HG02938 (cell line): ENCODE data around the gene MORN3.

Source experiments
- ATAC-seq: cut with Tn5 transposase; IDR thresholded peaks from one replicate; pipeline ENCODE4 v1.9.1; 2021; ENCODE audit warnings: mild to moderate bottlenecking, moderate library complexity; ENCODE audit not compliant: unreplicated experiment

Gene MORN3

DNA sequence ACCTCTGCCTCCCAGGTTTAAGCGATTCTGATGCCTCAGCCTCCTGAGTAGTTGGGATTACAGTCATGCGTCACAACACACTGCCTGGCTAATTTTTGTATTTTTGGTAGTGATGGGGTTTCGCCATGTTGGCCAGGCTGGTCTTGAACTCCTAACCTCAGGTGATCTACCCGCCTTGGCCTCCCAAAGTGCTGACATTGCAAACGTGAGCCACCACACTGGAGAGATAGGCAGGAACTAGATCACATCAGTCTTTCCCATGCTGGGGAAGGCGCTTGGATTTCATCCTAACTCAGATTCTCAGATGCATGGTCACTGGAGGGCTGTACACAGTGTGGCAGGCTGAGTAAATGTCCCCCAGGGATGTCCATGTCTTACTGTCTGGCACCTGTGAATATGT, 61.2 kb downstream of the MORN3 start:
- ATAC-seq: no peak

DNA sequence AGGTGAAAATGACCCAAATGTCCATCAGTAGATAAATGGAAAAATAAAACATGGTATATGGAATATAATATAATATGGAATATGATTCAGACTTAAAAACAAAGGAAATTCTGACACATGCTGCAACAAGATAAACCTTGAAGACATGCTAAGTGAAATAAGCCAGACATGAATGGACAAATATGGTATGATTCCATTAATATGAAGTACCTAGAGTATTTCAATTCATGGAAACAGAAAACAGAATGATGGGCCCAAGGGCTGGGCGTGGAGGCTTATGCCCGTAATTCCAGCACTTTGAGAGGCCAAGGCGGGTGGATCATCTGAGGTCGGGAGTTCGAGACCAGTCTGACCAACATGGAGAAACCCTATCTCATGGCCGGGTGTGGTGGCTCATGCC, 65.9 kb downstream of the MORN3 start:
- ATAC-seq: no peak

DNA sequence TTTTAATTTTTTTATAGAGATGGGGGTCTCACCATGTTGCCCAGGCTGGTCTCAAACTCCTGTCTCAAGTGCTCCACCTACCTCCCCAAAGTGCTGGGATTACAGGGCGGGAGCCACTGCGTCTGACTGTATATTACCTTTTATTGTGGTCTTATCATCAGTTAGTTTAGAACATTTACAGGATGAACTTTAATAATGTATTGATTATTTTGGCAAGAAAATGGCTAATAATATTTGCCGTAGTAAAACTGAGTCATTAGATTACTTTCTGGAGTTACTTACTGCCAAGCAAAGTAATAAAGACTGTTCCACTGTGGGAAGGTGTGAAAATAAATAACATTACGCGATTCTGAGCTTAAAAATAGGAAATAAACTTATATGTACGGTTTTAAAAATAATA, 66.7 kb downstream of the MORN3 start:
- no peak for ATAC-seq

DNA sequence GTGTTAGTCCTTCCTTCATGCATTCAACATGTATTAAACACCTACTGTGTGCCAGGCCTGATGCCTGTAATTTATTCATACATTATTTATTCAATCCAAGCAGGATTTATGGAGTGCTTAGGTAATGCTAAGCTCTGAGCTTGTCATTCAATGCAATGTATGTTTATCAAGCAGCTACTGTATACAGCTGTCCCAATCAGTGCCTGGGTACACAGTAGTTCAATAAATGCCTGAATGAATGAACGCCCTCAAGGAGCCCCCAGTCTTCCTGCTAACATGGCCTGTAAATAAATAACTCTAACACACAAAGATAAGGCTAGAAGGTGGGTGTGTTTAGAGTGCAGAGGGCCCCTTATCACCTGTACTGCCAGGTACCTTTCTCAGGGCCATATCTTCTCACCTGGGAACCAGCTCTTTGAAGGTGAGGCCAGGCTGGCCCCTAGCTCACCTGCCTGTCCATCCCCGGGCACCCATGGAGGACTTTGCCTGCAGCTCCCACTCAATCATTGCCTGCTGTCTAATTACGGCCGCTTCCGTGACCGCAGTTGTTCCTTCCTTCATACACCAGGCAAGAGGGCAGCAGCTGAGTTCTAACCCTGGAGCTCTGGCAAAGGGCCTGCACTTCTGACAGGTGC, 68.6 kb downstream of the MORN3 start:
- no peak for ATAC-seq
